B cell (primary cell): ENCODE measurements around the gene PTH2R. TPM values are rescaled to one million over a fixed set of nuclear protein-coding genes. Genes with fewer than 3 reads are reported as not detected.

Experiments used
- ATAC-seq: fragments of 200-7000 bp; cut with Tn5 transposase; one replicate; pipeline ENCODE4 v1.10.0; 2021; ENCODE audit warnings: low read depth, mild to moderate bottlenecking, moderate number of reproducible peaks, moderate library complexity
- CTCF ChIA-PET: fragments of 350-600 bp; sonication (Branson Sonifier 250); formaldehyde crosslinking; loops from one replicate; lab custom pipeline; 2021; ENCODE audit warnings: antibody characterized with exemption, inconsistent platforms; lab: Charles Lee
- POLR2A ChIA-PET: fragments of 350-600 bp; sonication (Branson Sonifier 250); formaldehyde crosslinking; loops from one replicate; lab custom pipeline; 2021; ENCODE audit warnings: antibody characterized with exemption; lab: Charles Lee
- DNase-seq: peaks from one replicate; pipeline ENCODE4 v3.0.0; 2013
- H2AFZ ChIP-seq: 2 replicates; pipeline ENCODE4 v1.6.1; 2012; ENCODE audit warnings: mild to moderate bottlenecking, low read depth, low read length; ENCODE audit not compliant: insufficient read depth, poor library complexity, severe bottlenecking
- H3K27ac ChIP-seq, 2 donors: 1 replicate in 1 of 2; 2 replicates in 1 of 2; pipeline ENCODE4 v1.5.1; 2012 to 2013; ENCODE audit warnings: low read length in 2 of 2, mild to moderate bottlenecking in 2 of 2, moderate library complexity in 1 of 2
- H3K27me3 ChIP-seq, 4 experiments: fragments of 200-600 bp in 1 of 4; sonication (generic) in 1 of 4; replicated peaks in 1 of 4; 1 replicate in 2 of 4; 2 replicates in 2 of 4; pipeline versions ENCODE4 v1.6.1 to v1.7.0; 2013 to 2016; ENCODE audit warnings: low read length in 3 of 4, mild to moderate bottlenecking in 2 of 4, mixed read lengths in 1 of 4, moderate library complexity in 1 of 4; ENCODE audit not compliant: insufficient read depth in 4 of 4, control insufficient read depth in 3 of 4; ENCODE audit errors: control extremely low read depth in 1 of 4
- H3K36me3 ChIP-seq, 2 experiments: replicated peaks in 1 of 2; 1 replicate in 1 of 2; 2 replicates in 1 of 2; pipeline versions ENCODE4 v1.6.1 to v1.7.1; 2013; ENCODE audit warnings: low read length in 1 of 2; ENCODE audit not compliant: insufficient read depth in 2 of 2, control insufficient read depth in 1 of 2; ENCODE audit errors: control extremely low read depth in 1 of 2, extremely low read depth in 1 of 2
- H3K4me1 ChIP-seq, 2 donors: fragments of 200-600 bp in 1 of 2; sonication (generic) in 1 of 2; 1 replicate in 1 of 2; 2 replicates in 1 of 2; pipeline versions ENCODE4 v1.5.1 to v1.6.1; 2013 to 2017; ENCODE audit warnings: low read length in 2 of 2; ENCODE audit not compliant: control insufficient read depth in 2 of 2, insufficient read depth in 2 of 2
- H3K4me2 ChIP-seq: replicated peaks from 2 replicates; pipeline ENCODE3; 2012; ENCODE audit warnings: mild to moderate bottlenecking, low read depth, low read length; ENCODE audit not compliant: poor library complexity, severe bottlenecking
- H3K4me3 ChIP-seq, 5 experiments: fragments of 200-600 bp in 1 of 5; sonication (generic) in 1 of 5; 1 replicate in 3 of 5; 2 replicates in 2 of 5; pipeline versions ENCODE4 v1.5.1 to v1.7.0; 2011 to 2016; ENCODE audit warnings: low read length in 4 of 5, mild to moderate bottlenecking in 4 of 5, low read depth in 2 of 5, control low read depth in 1 of 5, moderate library complexity in 1 of 5; ENCODE audit not compliant: insufficient read depth in 1 of 5; ENCODE audit errors: control extremely low read depth in 1 of 5, extremely low read depth in 1 of 5
- H3K79me2 ChIP-seq: fragments of 200-600 bp; sonication (generic); one replicate; pipeline ENCODE4 v1.6.0; 2016; ENCODE audit warnings: low read length; ENCODE audit not compliant: control insufficient read depth, insufficient read depth
- H3K9ac ChIP-seq: fragments of 200-600 bp; sonication (generic); 2 replicates; pipeline ENCODE4 v1.6.1; 2017; ENCODE audit warnings: mild to moderate bottlenecking, low read length, moderate library complexity
- H3K9me3 ChIP-seq, 3 donors: one replicate each; pipeline versions ENCODE4 v1.6.1 to v1.7.1; 2013; ENCODE audit warnings: low read length in 2 of 3; ENCODE audit not compliant: control insufficient read depth in 2 of 3, insufficient read depth in 1 of 3; ENCODE audit errors: control extremely low read depth in 1 of 3
- H4K20me1 ChIP-seq: 2 replicates; pipeline ENCODE4 v1.6.0; 2012; ENCODE audit warnings: mild to moderate bottlenecking, low read length; ENCODE audit not compliant: insufficient read depth, control insufficient read depth, poor library complexity, severe bottlenecking
- H3K27ac Mint-ChIP-seq: one replicate; pipeline ENCODE4 v1.8.0; 2021; ENCODE audit warnings: mixed read lengths
- H3K27me3 Mint-ChIP-seq: one replicate; pipeline ENCODE4 v1.8.0; 2021; ENCODE audit warnings: mixed read lengths
- H3K4me1 Mint-ChIP-seq: one replicate; pipeline ENCODE4 v1.8.0; 2021; ENCODE audit warnings: mixed read lengths
- H3K4me3 Mint-ChIP-seq: one replicate; pipeline ENCODE4 v1.8.0; 2021; ENCODE audit warnings: mixed read lengths
- H3K9me3 Mint-ChIP-seq: one replicate; pipeline ENCODE4 v1.8.0; 2022; ENCODE audit warnings: mixed read lengths; ENCODE audit not compliant: insufficient read depth
- EZH2 ChIP-seq: IDR thresholded peaks from 2 replicates; pipeline ENCODE4 v1.6.1; 2012; ENCODE audit warnings: borderline replicate concordance, low read depth, mild to moderate bottlenecking, moderate library complexity, low read length; ENCODE audit not compliant: insufficient read depth, poor library complexity, severe bottlenecking
- WGBS: methylation state at CpG from one replicate; pipeline ENCODE4 v1.1.5; 2013; ENCODE audit warnings: missing lambda C conversion rate; ENCODE audit not compliant: insufficient coverage; 5-methylcytosine and 5-hydroxymethylcytosine counted together
- intact Hi-C: fragments of 100-400 bp; cut with micrococcal nuclease; formaldehyde crosslinking; loops from one replicate; pipeline ENCODE4 v1.10.0; 2022
- polyA plus RNA-seq: library from polyadenylated mRNA; depleted of rRNA; stranded (reverse); fragments of >200 nt; gene quantifications from 2 replicates; pipeline ENCODE4 v1.2.3, GENCODE V29; 2012
- total RNA-seq, 2 donors: library from RNA; stranded (reverse); fragments of 120-200 nt in 1 of 2; gene quantifications; 1 replicate in 1 of 2; 2 replicates in 1 of 2; pipeline versions ENCODE4 v1.2.3 to v1.2.4, GENCODE V29; 2013 to 2022
- TF ChIP-seq, protein P1 (sequence below): fragments of 200-600 bp; IDR thresholded peaks from one replicate; pipeline ENCODE4 v1.8.0; 2022; ENCODE audit warnings: antibody characterized with exemption, mild to moderate bottlenecking

PTH2R gene
- total and polyA plus RNA-seq, 2 donors (not counting 1 experiment from before 2014, with no cell fraction given) = 0.34 to 0.84 TPM

DNA sequence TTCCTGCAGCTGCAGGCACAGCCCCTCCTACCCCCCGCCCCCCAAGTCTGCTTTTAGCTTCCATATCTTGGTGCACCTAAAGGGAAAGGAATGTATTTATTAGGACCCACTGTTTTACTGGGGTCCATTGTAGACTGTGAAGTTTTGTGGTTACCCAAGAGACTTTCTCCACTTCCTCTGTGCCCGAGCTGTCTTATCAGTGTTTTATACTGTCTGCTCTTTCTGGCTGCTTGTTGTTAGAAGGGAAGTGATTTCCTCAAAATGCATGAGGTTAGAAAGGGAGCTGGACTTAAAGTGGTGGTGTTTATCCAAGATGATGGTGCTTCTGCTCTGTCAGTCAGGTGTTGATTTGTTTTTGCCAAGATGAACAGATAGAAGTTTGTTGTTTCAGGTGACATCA lies 85.0 kb downstream of the PTH2R start:
- no peaks in the 10 kb centered on the region for H3K36me3 ChIP-seq
- CTCF ChIA-PET = no interaction called here
- no peaks in the 10 kb centered on the region for H3K9me3 ChIP-seq
- TF ChIP-seq, protein P1, sequence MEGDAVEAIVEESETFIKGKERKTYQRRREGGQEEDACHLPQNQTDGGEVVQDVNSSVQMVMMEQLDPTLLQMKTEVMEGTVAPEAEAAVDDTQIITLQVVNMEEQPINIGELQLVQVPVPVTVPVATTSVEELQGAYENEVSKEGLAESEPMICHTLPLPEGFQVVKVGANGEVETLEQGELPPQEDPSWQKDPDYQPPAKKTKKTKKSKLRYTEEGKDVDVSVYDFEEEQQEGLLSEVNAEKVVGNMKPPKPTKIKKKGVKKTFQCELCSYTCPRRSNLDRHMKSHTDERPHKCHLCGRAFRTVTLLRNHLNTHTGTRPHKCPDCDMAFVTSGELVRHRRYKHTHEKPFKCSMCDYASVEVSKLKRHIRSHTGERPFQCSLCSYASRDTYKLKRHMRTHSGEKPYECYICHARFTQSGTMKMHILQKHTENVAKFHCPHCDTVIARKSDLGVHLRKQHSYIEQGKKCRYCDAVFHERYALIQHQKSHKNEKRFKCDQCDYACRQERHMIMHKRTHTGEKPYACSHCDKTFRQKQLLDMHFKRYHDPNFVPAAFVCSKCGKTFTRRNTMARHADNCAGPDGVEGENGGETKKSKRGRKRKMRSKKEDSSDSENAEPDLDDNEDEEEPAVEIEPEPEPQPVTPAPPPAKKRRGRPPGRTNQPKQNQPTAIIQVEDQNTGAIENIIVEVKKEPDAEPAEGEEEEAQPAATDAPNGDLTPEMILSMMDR = no peak
- no peak for TF ChIP-seq EZH2
- H3K9ac ChIP-seq = no peak overlapping the region
- H3K4me3 Mint-ChIP-seq = no peak overlapping the region
- ATAC-seq = no peak
- POLR2A ChIA-PET = no interaction called here
- no peak overlapping the region for H3K4me2 ChIP-seq
- no peak overlapping the region for H3K4me3 ChIP-seq
- H3K79me2 ChIP-seq = no peaks in the 10 kb centered on the region
- no peak overlapping the region for H2AFZ ChIP-seq
- peaks cover 2% of the 10 kb centered on the region for H3K9me3 Mint-ChIP-seq
- no peaks in the 10 kb centered on the region for H4K20me1 ChIP-seq
- no peak overlapping the region for H3K27ac ChIP-seq
- intact Hi-C loops = no loop called here
- no peaks in the 10 kb centered on the region for H3K4me1 Mint-ChIP-seq
- no peaks in the 10 kb centered on the region for H3K4me1 ChIP-seq
- peaks cover 5% of the 10 kb centered on the region for H3K27me3 Mint-ChIP-seq
- no peaks in the 10 kb centered on the region for H3K27me3 ChIP-seq
- 0% methylated on average over 1 of the region's 2 CpGs for WGBS
- DNase-seq = no peak
- no peak overlapping the region for H3K27ac Mint-ChIP-seq

DNA sequence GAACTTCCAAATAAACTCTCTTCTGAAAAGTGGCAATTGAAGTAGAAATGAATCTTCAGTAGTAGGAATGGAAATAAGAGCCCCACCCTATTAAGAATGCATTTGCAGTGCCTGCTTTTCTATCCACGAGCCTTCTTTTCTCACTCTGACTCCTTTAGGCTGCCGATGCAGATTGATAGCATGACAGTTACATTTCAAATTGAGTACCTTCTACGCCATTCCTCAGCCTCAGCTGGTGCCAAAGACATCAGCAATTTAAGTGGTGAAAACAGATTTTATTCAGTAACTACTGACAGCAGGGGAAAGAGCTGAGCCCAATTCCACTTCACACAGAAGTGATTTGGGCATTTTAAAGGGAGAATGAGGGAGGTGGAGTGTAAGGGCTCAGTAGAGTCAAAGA lies 85.5 kb downstream of the PTH2R start:
- H3K4me3 Mint-ChIP-seq = no peak overlapping the region
- POLR2A ChIA-PET = no interaction called here
- CTCF ChIA-PET = no interaction called here
- H3K27ac Mint-ChIP-seq = no peak overlapping the region
- no peaks in the 10 kb centered on the region for H4K20me1 ChIP-seq
- no peak overlapping the region for H3K9ac ChIP-seq
- H3K27me3 ChIP-seq = no peaks in the 10 kb centered on the region
- H3K9me3 ChIP-seq = no peaks in the 10 kb centered on the region
- H3K4me3 ChIP-seq = no peak overlapping the region
- H3K9me3 Mint-ChIP-seq = peaks cover 2% of the 10 kb centered on the region
- WGBS = 100% methylated on average over 1 of the region's 3 CpGs
- H3K79me2 ChIP-seq = no peaks in the 10 kb centered on the region
- ATAC-seq (no peak), DNase-seq (no peak)
- H3K4me1 Mint-ChIP-seq = no peaks in the 10 kb centered on the region
- no peak overlapping the region for H3K4me2 ChIP-seq
- H3K27ac ChIP-seq = no peak overlapping the region
- H3K36me3 ChIP-seq = no peaks in the 10 kb centered on the region
- H2AFZ ChIP-seq = no peak overlapping the region
- H3K27me3 Mint-ChIP-seq = peaks cover 2% of the 10 kb centered on the region
- intact Hi-C loops = no loop called here
- no peak for TF ChIP-seq EZH2
- TF ChIP-seq, protein P1 = no peak
- H3K4me1 ChIP-seq = no peaks in the 10 kb centered on the region
